ENCODE results near the gene STK39.

STK39 gene

DNA sequence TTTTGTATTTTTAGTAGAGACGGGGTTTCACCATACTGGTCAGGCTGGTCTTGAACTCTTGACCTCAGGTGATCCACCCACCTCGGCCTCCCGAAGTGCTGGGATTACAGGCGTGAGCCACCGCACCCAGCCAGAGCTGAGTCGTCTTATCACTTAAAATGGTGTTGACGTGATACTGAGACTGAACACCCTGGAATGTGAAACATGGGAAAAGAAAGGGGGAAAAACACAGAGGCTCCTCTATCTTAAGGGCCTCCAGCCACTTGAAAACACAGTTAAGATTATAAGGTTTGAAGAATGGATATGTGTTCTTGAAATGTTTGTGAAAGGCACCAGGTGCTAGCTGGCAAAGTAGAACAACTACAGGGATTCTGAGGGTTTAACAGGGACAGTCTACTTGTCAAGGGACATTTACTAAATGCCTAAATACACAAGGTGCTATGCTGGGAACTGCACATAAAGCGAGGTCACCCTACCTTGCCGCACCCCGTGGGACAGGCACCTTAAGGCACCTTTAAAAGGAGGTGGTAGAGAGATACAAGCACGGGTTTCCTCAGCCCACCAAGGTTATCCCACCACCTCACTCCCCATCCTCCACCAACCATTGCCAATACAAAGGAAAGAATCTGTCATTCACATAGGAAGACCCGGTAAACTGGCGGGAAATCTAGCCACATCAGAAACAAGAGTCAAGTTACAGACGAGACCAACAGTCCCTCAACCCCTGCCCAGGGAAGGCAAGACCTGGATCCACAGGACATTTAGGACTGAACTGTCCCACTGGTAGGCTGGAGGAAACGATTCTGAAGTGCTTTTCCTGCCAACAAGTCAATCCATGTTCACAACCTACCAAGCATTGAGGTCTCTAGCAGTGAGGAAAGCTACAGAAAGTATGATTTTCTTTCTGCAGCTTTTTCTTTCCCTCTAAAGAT, 43.4 kb downstream of the STK39 start:
- no peak for DNase-seq

DNA sequence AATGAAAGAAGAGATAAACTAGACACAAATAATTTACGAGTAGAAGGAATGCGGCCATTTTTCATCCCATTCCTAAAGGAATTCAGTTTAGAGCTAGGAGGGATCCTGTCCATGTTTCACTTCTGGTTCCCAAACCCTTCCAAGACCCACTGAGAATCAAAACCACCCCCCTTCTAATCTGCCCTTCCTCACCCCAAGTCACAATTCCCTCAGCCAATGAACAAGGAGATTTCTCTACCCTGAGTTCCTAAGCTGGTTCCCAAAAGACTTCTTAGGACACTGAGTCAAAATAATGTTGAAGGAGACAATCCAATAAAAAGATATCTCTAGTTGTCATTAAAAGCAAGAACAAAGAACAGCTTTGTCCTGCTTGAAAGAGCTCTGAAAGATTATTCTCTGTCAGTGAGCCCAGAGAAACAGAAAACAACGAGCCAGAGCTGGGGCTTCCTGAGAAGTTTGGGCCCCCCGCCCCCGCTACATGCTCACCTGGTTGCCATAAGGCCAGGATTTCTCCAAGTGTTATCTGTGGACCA, 45.7 kb downstream of the STK39 start:
- DNase-seq: no peak

DNA sequence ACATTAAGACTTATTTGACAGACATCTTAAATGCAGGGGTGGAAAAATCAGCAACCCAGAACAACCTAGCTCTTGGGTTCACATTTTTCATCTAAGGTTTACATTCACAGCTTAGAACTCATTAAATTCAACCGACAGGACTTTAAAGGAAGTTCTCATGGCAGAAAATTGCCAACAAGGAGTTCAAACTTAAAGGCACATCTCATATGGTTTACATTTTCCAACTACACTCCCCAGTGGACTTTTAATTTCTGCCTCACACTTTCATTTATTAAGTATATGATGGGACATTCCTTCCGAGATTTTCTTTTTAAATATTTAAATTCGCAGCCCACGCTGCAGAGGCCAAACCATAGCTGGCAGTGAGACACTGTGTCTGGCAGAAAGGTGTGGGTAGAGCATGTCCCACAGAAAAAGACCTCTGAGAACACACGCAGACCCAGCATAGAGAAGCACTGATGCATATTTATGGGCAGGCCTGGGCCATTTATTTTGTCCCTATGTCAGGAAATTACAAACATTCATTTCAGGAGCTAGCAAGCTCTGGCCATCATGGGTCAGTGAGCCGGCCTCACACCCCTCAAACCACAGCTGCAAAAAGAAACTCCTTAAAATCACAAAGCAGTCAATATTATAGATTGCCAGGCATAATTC, 46.3 kb downstream of the STK39 start:
- DNase-seq: no peak

DNA sequence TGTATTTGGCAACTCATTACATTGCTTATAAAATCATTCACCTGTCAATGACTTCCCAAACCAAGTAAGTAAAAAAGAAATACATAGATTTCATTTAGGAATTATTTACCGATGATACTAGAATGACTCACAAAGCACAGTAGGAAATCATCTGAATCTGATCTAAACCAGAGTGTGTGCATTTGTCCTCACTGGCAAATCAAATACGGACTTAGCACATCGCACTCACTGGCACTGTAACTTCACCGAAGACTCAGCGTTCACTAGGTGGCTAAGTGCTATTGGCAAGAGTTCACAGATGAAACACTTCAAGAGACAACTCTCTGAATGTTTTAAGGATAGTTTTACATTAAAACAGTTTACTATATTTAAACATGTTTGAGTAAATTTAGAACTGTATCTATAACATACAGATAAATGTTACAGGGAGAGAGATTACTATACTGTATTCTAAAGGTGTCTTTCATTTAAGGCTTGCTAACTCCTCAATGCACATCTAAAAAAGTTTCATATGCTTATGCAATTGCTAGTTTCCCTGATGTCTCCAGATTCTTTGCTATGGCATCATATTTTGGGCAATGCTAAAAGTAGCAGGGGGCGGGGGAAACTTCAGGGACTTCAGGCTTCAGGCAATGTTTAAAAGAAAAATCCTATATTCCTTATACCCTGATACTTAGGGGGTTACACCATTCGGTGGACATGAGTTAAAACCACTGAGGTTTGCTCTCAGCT, 48.8 kb downstream of the STK39 start:
- no peak for DNase-seq

DNA sequence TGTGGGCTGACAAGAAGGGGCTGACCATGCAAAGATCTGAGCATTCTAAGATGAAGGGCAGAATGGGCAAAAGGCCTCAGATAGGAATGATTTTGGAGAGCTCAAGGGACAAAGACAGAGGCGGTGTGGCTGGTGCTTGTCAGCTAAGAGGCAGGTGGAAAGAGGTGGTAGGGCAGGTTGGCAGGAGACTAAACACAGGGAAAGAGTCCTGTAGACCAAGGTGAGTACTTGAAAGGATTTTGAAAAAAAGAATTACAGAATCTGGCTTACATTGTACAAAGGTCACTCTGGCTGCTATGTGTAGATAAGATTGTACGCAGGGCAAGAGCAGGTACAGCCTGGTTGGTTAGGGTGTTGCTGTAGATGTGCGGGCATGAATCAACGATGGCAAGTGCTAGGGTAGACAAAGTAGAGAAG, 50.6 kb downstream of the STK39 start:
- no peak for DNase-seq

DNA sequence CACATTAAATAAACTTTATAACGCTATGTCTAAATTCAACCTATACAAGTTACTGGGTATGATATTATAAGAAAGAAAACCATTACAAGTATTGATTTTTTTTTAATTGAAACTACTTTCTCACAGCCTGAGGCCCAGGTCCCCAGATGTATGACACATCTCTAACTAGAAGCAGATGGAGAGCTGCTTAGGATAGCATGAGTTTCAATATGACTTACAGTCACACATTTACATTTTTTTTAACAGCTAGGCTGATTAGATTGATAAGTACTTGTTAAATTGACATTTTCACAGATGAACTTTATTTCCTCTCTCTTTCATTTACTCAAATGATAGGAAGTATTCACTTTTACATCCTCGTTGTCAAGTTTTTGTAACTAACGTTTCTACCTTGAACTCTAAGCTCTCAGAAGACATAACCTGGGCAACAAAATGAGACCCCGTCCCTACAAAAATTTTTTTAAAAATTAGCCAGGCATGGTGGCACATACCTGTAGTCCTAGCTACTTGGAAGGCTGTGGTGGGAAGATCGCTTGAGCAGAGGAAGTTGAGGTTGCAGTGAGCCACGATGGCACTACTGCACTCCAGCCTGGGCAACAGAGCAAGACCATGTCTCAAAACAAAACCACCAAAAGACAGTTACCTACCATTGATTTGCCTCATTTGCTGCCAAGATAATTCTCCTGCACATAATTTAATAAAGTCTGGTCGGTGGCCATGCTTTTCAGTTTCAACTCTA, 52.4 kb downstream of the STK39 start:
- DNase-seq: no peak

DNA sequence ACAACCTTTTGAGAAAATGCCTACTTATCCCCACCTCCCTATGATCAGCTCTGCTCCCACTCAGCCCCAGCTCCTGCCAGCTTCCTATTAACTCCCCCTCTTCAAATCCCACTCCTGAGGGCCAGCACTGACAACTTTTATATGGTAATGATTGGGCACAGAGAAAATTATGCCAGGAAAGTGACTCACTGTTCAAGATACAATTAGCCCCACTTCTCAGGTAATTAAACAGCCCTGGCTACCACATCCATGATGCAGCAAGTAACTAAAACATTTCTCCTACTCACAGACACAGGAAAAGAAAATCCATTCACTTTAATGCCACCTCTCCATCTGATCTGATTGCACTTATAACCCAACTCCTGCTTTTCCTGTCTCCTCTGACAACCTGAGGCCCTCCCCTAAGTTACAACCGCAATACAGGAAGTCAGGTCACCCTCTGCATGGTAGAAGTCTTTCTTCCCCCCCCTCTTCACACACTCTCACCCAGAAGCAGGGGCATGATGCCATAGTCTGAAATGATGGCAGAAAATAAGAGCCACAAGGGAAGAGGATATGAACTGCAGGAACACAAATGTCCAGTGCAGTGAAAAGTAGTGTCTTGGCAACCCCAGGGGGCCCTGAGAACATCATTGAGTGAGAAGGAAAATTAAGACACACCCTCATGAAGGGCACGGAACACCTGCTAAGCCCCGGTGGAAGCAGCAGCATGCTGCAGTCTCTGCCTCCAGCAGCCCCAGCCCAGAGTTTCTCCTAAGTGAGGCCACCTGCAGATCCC, 54.4 kb downstream of the STK39 start:
- no peak for DNase-seq

DNA sequence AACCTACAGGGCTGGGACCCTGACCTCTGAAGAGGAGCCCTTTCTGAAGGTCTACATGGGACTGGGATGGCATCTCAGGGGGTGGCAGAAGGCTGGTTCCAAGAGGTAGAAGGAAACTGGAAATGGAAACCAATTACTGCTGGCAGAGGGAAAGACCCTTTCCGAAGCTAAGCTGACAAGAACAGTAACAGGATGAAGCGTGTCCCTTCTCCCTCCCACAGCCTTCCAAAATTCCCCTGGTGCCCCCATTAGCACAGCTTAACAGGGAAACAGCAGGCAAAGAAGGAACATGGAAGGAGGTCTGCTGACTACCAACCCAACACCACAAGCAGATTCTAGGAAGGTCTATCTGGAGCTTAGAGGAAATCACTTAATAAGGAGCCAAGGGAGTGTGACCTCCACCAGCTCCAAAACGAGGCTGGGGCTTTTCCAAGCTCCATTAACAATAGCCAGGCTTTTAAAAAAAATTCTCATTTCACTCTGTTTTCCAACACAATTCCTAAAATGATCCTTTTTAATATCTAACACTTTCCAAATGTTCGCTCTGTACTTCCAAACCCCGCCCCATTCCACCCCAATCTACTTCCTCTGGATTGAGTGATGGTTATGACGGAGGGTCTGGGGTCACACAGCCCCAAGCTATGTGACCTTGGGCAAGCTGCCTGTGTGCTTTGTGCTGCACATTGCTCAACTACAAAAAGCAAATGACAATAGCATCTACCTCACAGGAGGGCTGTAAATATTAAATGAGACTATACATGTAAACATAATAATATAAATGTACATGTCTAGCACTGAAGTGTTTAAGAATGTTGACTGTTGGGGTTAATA, 55.2 kb downstream of the STK39 start:
- no peak for DNase-seq

DNA sequence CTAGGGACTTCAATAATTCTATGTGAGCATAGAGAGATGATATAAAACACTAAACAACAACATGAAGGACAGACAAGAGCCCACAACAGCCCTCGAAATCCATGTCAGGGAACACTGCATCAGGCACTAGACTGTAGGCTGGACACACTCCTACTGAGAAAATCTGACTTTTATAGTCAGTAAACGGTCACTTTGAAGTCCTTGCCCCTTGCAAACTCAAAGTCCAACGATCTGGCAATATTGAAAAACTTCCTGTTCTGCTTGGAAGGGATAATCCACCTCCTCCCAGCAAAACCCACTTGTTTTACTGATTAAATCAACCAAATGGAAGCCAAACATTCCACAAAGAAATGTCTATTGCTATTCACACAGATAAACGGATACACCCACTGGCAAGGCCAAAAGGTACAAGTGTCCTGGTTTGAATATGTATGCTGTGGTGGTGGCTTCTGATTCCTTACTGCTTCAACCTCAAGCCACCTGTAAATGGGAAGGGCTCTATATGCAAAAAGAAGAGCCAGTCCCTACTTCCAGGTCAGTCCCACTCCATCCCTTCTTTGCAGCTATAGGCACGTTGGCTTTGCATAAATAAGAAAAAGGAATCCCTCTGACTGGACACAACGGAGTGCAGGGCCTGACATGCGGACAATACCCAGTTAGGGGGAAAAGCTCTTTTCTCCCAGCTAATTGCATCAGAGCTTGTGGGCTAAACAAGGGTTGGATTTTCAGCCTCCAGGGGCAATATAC, 56.6 kb downstream of the STK39 start:
- DNase-seq: peak; percentile 89

DNA sequence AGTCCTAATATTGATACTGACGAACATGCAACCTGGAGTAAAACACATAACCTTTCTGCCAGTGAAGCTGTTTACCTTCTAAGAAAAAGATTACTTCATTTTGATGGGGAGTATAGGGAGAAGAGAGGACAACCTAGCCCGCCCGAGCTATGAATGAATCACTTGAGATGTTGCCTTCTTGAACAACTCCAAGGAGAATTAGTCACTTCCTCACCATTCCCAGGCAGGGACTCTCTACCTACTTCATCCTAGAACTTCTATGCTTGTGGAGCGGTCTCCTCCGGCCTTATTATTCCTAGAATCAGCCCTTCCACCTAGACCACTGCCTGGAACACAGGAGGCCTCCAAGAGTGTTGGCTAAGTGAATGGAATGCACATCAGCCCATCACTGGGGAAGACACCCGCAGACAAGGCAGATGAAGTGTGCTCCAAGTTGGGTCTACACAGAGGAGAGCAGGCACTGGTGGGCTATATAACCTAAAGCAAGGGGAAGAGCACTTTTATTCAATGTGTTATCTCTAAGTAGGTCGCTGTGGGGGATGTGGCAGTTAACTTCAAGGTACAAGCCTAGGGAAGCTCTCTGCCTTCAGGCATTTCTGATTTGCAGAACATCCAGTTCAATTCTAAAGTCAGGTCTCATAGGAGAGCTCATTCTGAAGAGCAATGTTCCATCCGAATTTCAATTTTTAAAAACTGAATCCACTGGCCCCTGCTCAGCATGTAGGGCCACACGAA, 57.4 kb downstream of the STK39 start:
- DNase-seq: no peak

DNA sequence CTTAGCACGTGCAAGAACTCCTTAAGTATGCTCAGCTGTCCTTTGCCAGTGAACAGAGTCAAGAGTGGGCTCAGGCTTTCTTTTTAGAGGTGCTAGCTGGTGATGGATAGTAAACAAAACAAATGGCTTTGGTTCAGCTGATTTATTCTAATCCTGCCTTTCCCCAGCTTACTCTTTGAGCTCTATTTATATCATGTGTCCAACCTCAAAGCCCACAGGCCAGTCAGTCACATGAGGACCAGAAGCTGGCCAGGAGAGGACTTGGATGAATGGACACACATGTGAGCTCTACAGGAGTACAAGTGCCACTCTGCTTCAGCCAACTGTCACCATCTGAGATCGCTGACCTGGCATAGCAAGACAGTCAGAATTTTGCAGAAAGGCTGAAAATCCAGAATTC, 59.4 kb downstream of the STK39 start:
- no peak for DNase-seq

DNA sequence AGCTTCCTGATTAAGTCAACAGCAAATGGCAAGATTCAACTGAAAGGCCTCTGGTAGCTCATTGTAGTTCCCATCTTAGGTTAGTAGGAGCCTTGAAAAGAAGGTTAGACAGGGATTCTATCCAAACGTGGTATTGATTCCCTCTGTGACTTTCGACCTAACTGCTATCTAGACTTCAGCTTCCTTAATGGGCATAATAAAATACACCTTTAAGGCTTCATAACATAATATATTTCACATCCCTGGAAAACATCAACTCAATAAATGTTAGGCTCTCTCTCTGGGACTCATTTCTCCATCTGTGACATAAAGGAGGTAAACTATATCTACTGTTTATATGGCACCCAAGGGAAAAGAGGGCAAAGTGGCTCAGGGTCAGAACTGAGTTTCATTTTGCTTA, 60.9 kb downstream of the STK39 start:
- no peak for DNase-seq

DNA sequence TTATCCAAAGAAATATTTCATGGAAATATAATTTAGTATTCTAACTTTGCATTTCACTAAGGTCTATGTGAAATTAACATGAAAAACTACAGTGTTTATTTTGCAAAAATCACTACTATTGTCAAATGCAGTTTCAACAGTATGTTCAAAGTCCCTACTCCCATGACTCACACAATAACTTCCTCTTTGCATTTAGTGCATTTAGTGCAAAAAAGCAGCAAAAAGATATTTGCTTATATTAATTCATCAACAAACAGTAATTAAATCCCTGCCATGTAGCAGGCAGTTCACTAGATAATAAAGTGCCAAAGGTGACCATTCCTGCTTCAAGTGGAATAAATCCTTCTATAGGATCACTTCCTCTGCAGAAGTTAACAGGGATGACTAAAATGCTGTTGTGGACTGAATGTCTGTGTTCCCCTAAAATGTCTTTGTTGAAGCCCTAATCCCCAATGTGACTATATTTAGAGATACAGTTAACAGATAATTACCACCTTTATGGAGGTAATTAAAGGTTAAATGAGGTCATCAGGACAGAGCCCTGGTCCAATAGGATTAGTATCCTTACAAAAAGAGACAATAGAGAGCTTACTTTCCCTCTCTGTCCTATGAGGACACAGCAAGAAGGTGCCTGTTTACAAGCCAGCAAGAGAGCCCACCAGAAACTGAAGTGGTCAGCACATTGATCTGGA, 61.7 kb downstream of the STK39 start:
- DNase-seq: no peak

DNA sequence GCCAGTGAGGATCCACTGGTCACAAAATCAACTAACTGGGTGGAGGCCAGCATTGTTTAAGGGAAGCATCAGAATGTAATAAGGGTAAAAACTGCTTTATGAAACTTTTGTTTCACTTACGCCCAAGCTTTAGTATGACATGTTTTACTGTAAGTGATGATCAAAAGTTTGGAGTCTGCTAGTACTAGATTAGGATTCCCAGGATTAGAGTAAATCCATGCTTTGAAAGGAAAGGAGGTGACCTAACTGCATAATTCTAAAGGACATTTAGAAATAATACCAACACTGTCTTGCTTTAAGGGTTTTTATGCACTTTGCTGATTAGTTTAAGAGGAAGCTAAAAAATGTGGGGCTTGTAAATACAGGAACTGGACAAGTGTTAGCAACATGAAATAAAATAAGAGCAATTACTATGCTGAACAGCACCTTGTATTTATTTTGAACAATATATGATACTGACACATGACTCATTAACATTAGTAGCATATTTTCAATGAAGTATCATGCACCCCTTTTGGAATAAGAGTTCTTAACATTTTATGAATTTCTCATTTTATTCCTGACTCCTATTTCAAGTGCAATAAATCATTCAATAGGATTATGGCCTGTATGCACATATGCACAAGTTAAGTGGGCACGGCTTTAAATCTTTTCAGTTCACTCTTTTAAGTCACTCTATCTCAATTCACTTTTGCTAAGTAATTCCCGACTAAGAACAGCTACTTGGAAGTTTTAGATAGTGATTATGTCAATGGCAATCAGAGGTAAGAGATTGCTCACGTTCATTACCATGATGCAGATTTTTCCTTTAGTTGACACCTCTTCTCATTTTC, 62.5 kb downstream of the STK39 start:
- DNase-seq: no peak

DNA sequence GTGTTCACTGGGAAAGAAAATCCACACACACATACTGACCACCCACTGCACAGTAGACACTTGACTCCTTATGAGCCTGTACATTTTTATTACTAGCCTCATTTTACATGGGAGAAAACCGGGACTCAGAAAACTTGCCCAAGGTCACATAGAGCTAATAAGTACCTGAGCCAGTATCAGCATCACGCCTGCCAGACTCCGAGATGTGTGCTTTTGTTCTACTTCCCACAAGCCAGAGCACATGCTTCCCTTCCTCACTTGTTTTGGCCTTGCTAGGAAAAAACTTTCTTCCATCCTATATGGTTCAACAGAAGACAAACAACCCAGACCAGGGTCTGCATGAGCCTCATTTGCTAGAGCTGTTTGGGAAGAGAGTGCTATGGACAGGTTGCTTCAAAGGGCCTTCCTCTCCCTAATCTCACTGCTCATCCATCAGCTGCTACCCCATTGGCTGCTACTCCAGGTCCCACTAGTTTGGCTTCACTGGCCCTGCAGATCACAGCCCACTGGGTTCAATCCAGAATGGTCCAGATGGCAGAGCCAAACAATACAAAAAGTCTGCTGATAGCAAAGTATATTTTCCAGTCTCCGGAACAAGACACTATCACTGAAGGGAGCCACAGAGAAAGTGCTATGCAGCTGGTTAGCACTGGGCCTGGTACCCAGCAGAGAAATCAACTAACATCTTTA, 63.9 kb downstream of the STK39 start:
- peak; percentile 12 for DNase-seq

DNA sequence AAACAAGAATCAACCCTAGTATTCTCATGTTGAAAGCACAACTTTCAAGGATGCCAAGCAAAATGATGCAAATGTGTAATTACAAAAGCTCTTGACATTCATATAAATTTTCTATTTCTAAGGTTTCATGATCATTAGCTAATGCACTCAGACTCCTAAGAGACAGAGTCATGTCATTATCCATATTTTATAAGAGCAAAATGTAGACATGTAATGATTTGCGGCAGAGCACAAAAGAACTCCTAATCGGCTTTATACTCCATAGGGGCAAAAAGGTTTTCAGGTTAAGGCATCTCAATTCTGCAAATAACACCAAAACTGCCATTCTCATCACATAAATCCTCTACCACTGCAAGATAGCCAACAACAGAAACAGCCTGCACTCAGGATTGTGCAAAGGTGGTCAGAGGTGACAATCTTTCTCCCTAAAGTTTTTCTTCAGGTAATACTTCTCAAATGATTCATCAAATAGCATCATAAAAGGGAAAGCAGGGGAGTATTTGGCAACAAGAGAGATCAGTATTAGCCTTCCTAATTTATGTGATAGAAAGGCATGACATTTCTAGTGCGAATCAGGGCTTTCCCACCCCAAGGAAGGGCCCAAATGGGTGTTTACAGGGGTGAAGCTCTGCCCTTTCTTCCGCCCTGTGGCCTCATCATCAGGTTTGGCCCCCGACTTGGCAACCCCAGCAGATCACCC, 64.7 kb downstream of the STK39 start:
- no peak for DNase-seq

DNA sequence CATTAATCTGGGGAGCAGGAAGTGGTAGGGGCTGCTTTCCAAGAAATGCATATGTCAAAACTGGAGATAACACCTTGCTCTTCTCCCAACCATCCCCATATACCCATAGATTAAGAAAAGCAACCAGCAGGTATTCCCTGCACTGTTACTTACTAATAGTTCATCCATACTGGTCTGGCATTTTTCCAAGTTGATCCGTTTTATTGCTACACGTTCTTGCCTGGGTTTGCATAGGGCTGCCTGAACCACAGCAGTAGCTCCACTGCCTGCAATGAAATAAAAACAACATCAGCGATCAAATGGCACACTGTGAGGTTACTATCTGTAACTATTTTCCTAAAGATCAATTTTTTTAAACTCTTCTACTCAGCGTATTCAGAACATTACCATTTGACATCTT, 65.6 kb downstream of the STK39 start:
- DNase-seq: peak; percentile 92
